Transverse colon (tissue), 4 donors: ENCODE measurements around the gene CHD6. TPM values are rescaled to one million over a fixed set of nuclear protein-coding genes. Genes with fewer than 3 reads are reported as not detected.

Source experiments
- DNase-seq: peaks from one replicate; pipeline ENCODE4 v3.0.0-alpha.2; 2019
- H3K27ac ChIP-seq, 4 donors: fragments of 200-600 bp; sonication (generic); 2 replicates each; pipeline ENCODE4 v1.5.1; 2016 to 2018; ENCODE audit warnings: inconsistent platforms in 4 of 4
- H3K27me3 ChIP-seq: fragments of 200-600 bp; sonication (generic); 2 replicates; pipeline ENCODE4 v1.5.1; 2017; ENCODE audit warnings: inconsistent platforms
- H3K36me3 ChIP-seq, 4 donors: fragments of 200-600 bp; sonication (generic); 2 replicates each; pipeline ENCODE4 v1.5.1; 2017 to 2019; ENCODE audit warnings: inconsistent platforms in 4 of 4
- H3K4me1 ChIP-seq, 4 donors: fragments of 200-600 bp; sonication (generic); 2 replicates each; pipeline ENCODE4 v1.5.1; 2017 to 2020; ENCODE audit warnings: inconsistent platforms in 4 of 4
- H3K4me3 ChIP-seq, 4 donors: fragments of 200-600 bp; sonication (generic); 1 replicate in 1 of 4; 2 replicates in 3 of 4; pipeline versions ENCODE4 v1.5.1 to v1.6.1; 2017 to 2019; ENCODE audit warnings: inconsistent platforms in 4 of 4
- H3K9me3 ChIP-seq, 2 donors: fragments of 200-600 bp; sonication (generic); 2 replicates each; pipeline ENCODE4 v1.5.1; 2017 to 2019; ENCODE audit warnings: inconsistent platforms in 2 of 2
- CTCF ChIP-seq, 5 experiments: fragments of 200-600 bp in 3 of 5; fragments of 450-650 bp in 2 of 5; sonication (generic) in 3 of 5; IDR thresholded peaks; 1 replicate in 2 of 5; 2 replicates in 3 of 5; pipeline ENCODE4 v1.5.1; 2016 to 2017; ENCODE audit warnings: antibody characterized with exemption in 5 of 5, inconsistent platforms in 3 of 5, mild to moderate bottlenecking in 2 of 5, moderate library complexity in 1 of 5
- EP300 ChIP-seq: sonication (generic); formaldehyde crosslinking; IDR thresholded peaks from one replicate; pipeline ENCODE4 v1.6.1; 2017; ENCODE audit warnings: antibody characterized with exemption, low read depth
- POLR2A ChIP-seq: fragments of 450-650 bp; IDR thresholded peaks from one replicate; pipeline ENCODE4 v1.6.1; 2016; ENCODE audit warnings: antibody characterized with exemption, mild to moderate bottlenecking, moderate library complexity
- POLR2AphosphoS5 ChIP-seq, 3 donors: sonication (generic); formaldehyde crosslinking; IDR thresholded peaks; one replicate each; pipeline ENCODE4 v1.6.1; 2016; ENCODE audit warnings: antibody characterized with exemption in 3 of 3
- WGBS, 2 donors: methylation state at CpG; one replicate each; pipeline ENCODE4 v1.1.5; 2018; ENCODE audit warnings: low coverage in 1 of 2; 5-methylcytosine and 5-hydroxymethylcytosine counted together
- in situ Hi-C, 4 donors: fragments of 200-750 bp; cut with MboI; loops; one replicate each; pipeline versions ENCODE4 v1.15.0 to v1.15.1; 2017; ENCODE audit warnings: low sequenced_read_pairs in 3 of 4, low pct_ligation_motif_present in 1 of 4, low pct_unique_long_range_greater_than_20kb in 1 of 4
- intact Hi-C: fragments of 100-400 bp; cut with DNase I; formaldehyde crosslinking; loops from one replicate; pipeline ENCODE4 v1.15.1; 2023; ENCODE audit warnings: low total_unique reads
- total RNA-seq, 4 donors: library from RNA; depleted of rRNA; stranded (reverse); fragments of >200 nt; gene quantifications; one replicate each; pipeline ENCODE4 v1.1.0, GENCODE V29; 2016

CHD6 gene
- total RNA-seq, 4 donors from 2014 or later, result 27.3 to 42.1 (median 27.9) TPM

GRCh38 chr20:41358230-41358629 is 259.9 kb downstream of the CHD6 start:
- Histone ChIP-seq H3K4me1 (no peaks in the 10 kb centered on the region), H3K36me3 (peaks cover 0 to 7% (median 0%) of the 10 kb centered on the region in 4 donors), H3K27me3 (no peaks in the 10 kb centered on the region), H3K4me3 (no peak overlapping the region), H3K9me3 (no peaks in the 10 kb centered on the region), H3K27ac (no peak overlapping the region)
- WGBS, 2 donors, result 93% methylated on average over 9 of the region's 9 CpGs; no CpG with 5 or more reads in 1 of the 2 donors
- in situ Hi-C loops (no loop called here), intact Hi-C loops (no loop called here)
- TF ChIP-seq CTCF (IDR thresholded peaks at IDR 0.05) (no peak), POLR2A (no peak), POLR2AphosphoS5 (IDR thresholded peaks at IDR 0.05) (no peak), EP300 (no peak)
- DNase-seq, result no peak

- no peak overlapping the region for H3K27ac ChIP-seq
- in situ Hi-C loops, result no loop called here
- H3K9me3 ChIP-seq, result no peaks in the 10 kb centered on the region
- no peak overlapping the region for H3K4me3 ChIP-seq
- peaks cover 0 to 7% (median 0%) of the 10 kb centered on the region in 4 donors for H3K36me3 ChIP-seq
- no peaks in the 10 kb centered on the region for H3K27me3 ChIP-seq
- 75 to 90% methylated on average over 4 to 11 of the region's 11 CpGs for WGBS, 2 donors
- intact Hi-C loops, result no loop called here
- H3K4me1 ChIP-seq, result no peaks in the 10 kb centered on the region
- DNase-seq, result no peak
- TF ChIP-seq EP300 (no peak), CTCF (IDR thresholded peaks at IDR 0.05) (no peak), POLR2A (no peak), POLR2AphosphoS5 (IDR thresholded peaks at IDR 0.05) (no peak)
Measured at GRCh38 chr20:41357424-41358163, 260.6 kb downstream of the CHD6 start.

GRCh38 chr20:41356951-41357350 is 261.2 kb downstream of the CHD6 start:
- TF ChIP-seq CTCF (IDR thresholded peaks at IDR 0.05) (no peak), POLR2AphosphoS5 (IDR thresholded peaks at IDR 0.05) (no peak), POLR2A (no peak), EP300 (no peak)
- Histone ChIP-seq H3K4me1 (no peaks in the 10 kb centered on the region), H3K27ac (no peak overlapping the region), H3K36me3 (peaks cover 0 to 7% (median 2%) of the 10 kb centered on the region in 4 donors), H3K4me3 (no peak overlapping the region), H3K9me3 (no peaks in the 10 kb centered on the region), H3K27me3 (no peaks in the 10 kb centered on the region)
- 87 to 100% methylated on average over 4 to 13 of the region's 13 CpGs for WGBS, 2 donors
- intact Hi-C loops (no loop called here), in situ Hi-C loops (no loop called here)
- DNase-seq, result no peak

- WGBS, 2 donors, result 95% methylated on average over 7 of the region's 7 CpGs; no CpG with 5 or more reads in 1 of the 2 donors
- Histone ChIP-seq H3K4me3 (no peak overlapping the region), H3K27me3 (no peaks in the 10 kb centered on the region), H3K9me3 (no peaks in the 10 kb centered on the region), H3K4me1 (no peaks in the 10 kb centered on the region), H3K27ac (no peak overlapping the region), H3K36me3 (peaks cover 0 to 7% (median 2%) of the 10 kb centered on the region in 4 donors)
- TF ChIP-seq EP300, result no peak
- TF ChIP-seq POLR2AphosphoS5 (IDR thresholded peaks at IDR 0.05), result no peak
- TF ChIP-seq POLR2A, result no peak
- TF ChIP-seq CTCF (IDR thresholded peaks at IDR 0.05), result no peak
- intact Hi-C loops, result no loop called here
- DNase-seq, result no peak
- in situ Hi-C loops, result no loop called here
Measured at GRCh38 chr20:41355598-41356203, 262.5 kb downstream of the CHD6 start.
